HG03025 (cell line): ENCODE results near the gene SLC39A6.
"Not testable (repeated sequence)": the region's sequence is repeated elsewhere in the genome, so short reads cannot be mapped to it uniquely, and the experiment has no call there.

Experiments used
- ATAC-seq: cut with Tn5 transposase; IDR thresholded peaks from one replicate; pipeline ENCODE4 v1.9.1; 2021; ENCODE audit warnings: mild to moderate bottlenecking, moderate library complexity; ENCODE audit not compliant: unreplicated experiment, low FRiP score

Gene SLC39A6

GRCh38 chr18:36129300-36130038 is at the start of gene SLC39A6, which contains the start of gene ELP2:
Gene SLC39A6, minus strand, starts transcription at chr18:36129340. Its CDS starts 2,333 bp downstream, at chr18:36127007.
Gene ELP2, plus strand, starts transcription at chr18:36129899. Its CDS starts 35 bp downstream, at chr18:36129934.
- ATAC-seq, result peak; percentile 89

GRCh38 chr18:36177913-36178312 is 48.8 kb upstream of the SLC39A6 start:
- ATAC-seq, result no peak

- ATAC-seq, result no peak
These were observed 47.6 kb upstream of the SLC39A6 start for GRCh38 chr18:36176711-36177110.

GRCh38 chr18:36176177-36176584 is 47.0 kb upstream of the SLC39A6 start:
- ATAC-seq, result no peak

GRCh38 chr18:36175481-36175880 is 46.3 kb upstream of the SLC39A6 start:
- ATAC-seq, result no peak

GRCh38 chr18:36169938-36170337 is 40.8 kb upstream of the SLC39A6 start:
- ATAC-seq, result no peak

- ATAC-seq, result not testable (repeated sequence)
These were observed 39.2 kb upstream of the SLC39A6 start for GRCh38 chr18:36168296-36168695.

GRCh38 chr18:36167692-36168218 is 38.6 kb upstream of the SLC39A6 start:
- ATAC-seq, result no peak

GRCh38 chr18:36162981-36163380 is 33.8 kb upstream of the SLC39A6 start:
- no peak for ATAC-seq

GRCh38 chr18:36160959-36161371 is 31.8 kb upstream of the SLC39A6 start:
- no peak for ATAC-seq

- no peak for ATAC-seq
These were observed 29.2 kb upstream of the SLC39A6 start for GRCh38 chr18:36158266-36158867.

- ATAC-seq, result no peak
These were observed 28.3 kb upstream of the SLC39A6 start for GRCh38 chr18:36157441-36157840.

- no peak for ATAC-seq
These were observed 27.0 kb upstream of the SLC39A6 start for GRCh38 chr18:36155851-36156757.

GRCh38 chr18:36153771-36154170 is 24.6 kb upstream of the SLC39A6 start:
- ATAC-seq, result no peak

GRCh38 chr18:36153203-36153602 is 24.1 kb upstream of the SLC39A6 start:
- ATAC-seq, result no peak

GRCh38 chr18:36152781-36153180 is 23.6 kb upstream of the SLC39A6 start:
- no peak for ATAC-seq

GRCh38 chr18:36149514-36150289 is 20.6 kb upstream of the SLC39A6 start:
- peak; percentile 95 for ATAC-seq

- no peak for ATAC-seq
These were observed 14.3 kb upstream of the SLC39A6 start for GRCh38 chr18:36143391-36143790.

GRCh38 chr18:36142751-36143150 is 13.6 kb upstream of the SLC39A6 start:
- no peak for ATAC-seq

GRCh38 chr18:36141576-36141975 is 12.4 kb upstream of the SLC39A6 start:
- ATAC-seq, result no peak
